PC-3 (cell line): ENCODE data around the gene TFF3. TPM values are rescaled to one million over a fixed set of nuclear protein-coding genes. Genes with fewer than 3 reads are reported as not detected.

Source experiments
- ATAC-seq: fragments of 200-7000 bp; cut with Tn5 transposase; 2 replicates; pipeline ENCODE4 v1.9.1; 2020; ENCODE audit warnings: mild to moderate bottlenecking, moderate library complexity
- BruUV-seq: library from RNA; stranded (reverse); fragments of 400-500 nt; replicated peaks from 2 replicates; lab custom pipeline; 2021; lab: Mats Ljungman, UMichigan
- CTCF ChIA-PET: fragments of 300-600 bp; sonication (Branson Sonifier 250); formaldehyde crosslinking; loops from one replicate; lab custom pipeline; 2022; ENCODE audit warnings: antibody characterized with exemption; lab: Charles Lee
- POLR2A ChIA-PET: fragments of 300-600 bp; sonication (Branson Sonifier 250); formaldehyde crosslinking; loops from one replicate; lab custom pipeline; 2022; ENCODE audit warnings: antibody characterized with exemption; ENCODE audit not compliant: unreplicated experiment; lab: Charles Lee
- DNase-seq: peaks from one replicate; pipeline ENCODE4 v3.0.0-alpha.2; 2015
- H2AFZ ChIP-seq: fragments of 300-600 bp; sonication (generic); 2 replicates; pipeline ENCODE4 v1.6.0; 2016; ENCODE audit warnings: antibody characterized with exemption, low read length
- H3F3A ChIP-seq: fragments of 300-600 bp; sonication (generic); one replicate; pipeline ENCODE4 v1.6.0; 2017; ENCODE audit warnings: antibody characterized with exemption, low read length, control low read depth, mild to moderate bottlenecking; ENCODE audit not compliant: unreplicated experiment
- H3K27ac ChIP-seq: fragments of 300-600 bp; sonication (generic); 2 replicates; pipeline ENCODE4 v1.5.1; 2016; ENCODE audit warnings: mild to moderate bottlenecking, low read length
- H3K27me3 ChIP-seq: fragments of 300-600 bp; sonication (generic); 2 replicates; pipeline ENCODE4 v1.6.1; 2016; ENCODE audit warnings: low read length, mixed read lengths
- H3K36me3 ChIP-seq: fragments of 300-600 bp; sonication (generic); 2 replicates; pipeline ENCODE4 v1.6.1; 2016; ENCODE audit warnings: low read depth, mixed run types, low read length, mixed read lengths
- H3K4me1 ChIP-seq: fragments of 300-600 bp; sonication (generic); 2 replicates; pipeline ENCODE4 v1.5.1; 2016; ENCODE audit warnings: low read length; ENCODE audit not compliant: insufficient read depth
- H3K4me2 ChIP-seq: fragments of 300-600 bp; sonication (generic); 2 replicates; pipeline ENCODE4 v1.6.0; 2016; ENCODE audit warnings: low read length
- H3K4me3 ChIP-seq: fragments of 300-600 bp; sonication (generic); 2 replicates; pipeline ENCODE4 v1.5.1; 2016; ENCODE audit warnings: mild to moderate bottlenecking, low read length, mixed read lengths
- H3K79me2 ChIP-seq: fragments of 300-600 bp; sonication (generic); 2 replicates; pipeline ENCODE4 v1.6.1; 2017; ENCODE audit warnings: low read length, mixed read lengths
- H3K9ac ChIP-seq: fragments of 300-600 bp; sonication (generic); 2 replicates; pipeline ENCODE4 v1.6.0; 2016; ENCODE audit warnings: mild to moderate bottlenecking, low read length
- H3K9me2 ChIP-seq: fragments of 300-600 bp; sonication (generic); replicated peaks from 2 replicates; pipeline ENCODE4 v1.6.1; 2016; ENCODE audit warnings: mixed run types, low read length, mixed read lengths
- H3K9me3 ChIP-seq: fragments of 300-600 bp; sonication (generic); 2 replicates; pipeline ENCODE4 v1.6.1; 2016; ENCODE audit warnings: low read length, mixed read lengths
- H4K20me1 ChIP-seq: fragments of 300-600 bp; sonication (generic); 2 replicates; pipeline ENCODE4 v1.6.1; 2016; ENCODE audit warnings: low read length, mixed read lengths
- CTCF ChIP-seq: fragments of 300-600 bp; sonication (generic); conservative IDR thresholded peaks from 2 replicates; pipeline ENCODE4 v1.5.1; 2017; ENCODE audit warnings: antibody characterized with exemption, low read depth, mild to moderate bottlenecking, low read length
- EZH2 ChIP-seq: fragments of 300-600 bp; sonication (generic); IDR thresholded peaks from one replicate; pipeline ENCODE4 v1.6.1; 2017; ENCODE audit warnings: antibody characterized with exemption, mild to moderate bottlenecking, low read length; ENCODE audit not compliant: unreplicated experiment
- EZH2phosphoT487 ChIP-seq: fragments of 300-600 bp; sonication (generic); IDR thresholded peaks from 2 replicates; pipeline ENCODE4 v1.6.1; 2018; ENCODE audit warnings: mild to moderate bottlenecking, antibody characterized with exemption, low read length, borderline replicate concordance
- intact Hi-C: fragments of 100-400 bp; cut with micrococcal nuclease; formaldehyde crosslinking; loops from 2 replicates; pipeline ENCODE4 v1.9.0; 2023
- total RNA-seq: library from RNA; depleted of rRNA; stranded (reverse); fragments of >200 nt; gene quantifications from 2 replicates; pipeline ENCODE4 v1.2.3, GENCODE V29; 2014

Gene TFF3
- total RNA-seq, 1 experiment from 2014 or later, result 2.8 TPM

- ChIA-PET POLR2A (interaction anchor here (0.7 to 1.4 kb wide), 3 partner anchors 13 to 17 kb away, joined by 4 to 7 read pairs (median 5); partner anchors contain the start of gene TFF1), CTCF (interaction anchor here (1.0 kb wide), 2 partner anchors 12 to 31 kb away, joined by 4 to 5 read pairs; no protein-coding TSS in a partner anchor)
- Histone ChIP-seq H4K20me1 (no peaks in the 10 kb centered on the region), H3K4me2 (peak overlapping the region; percentile 34), H3K27me3 (no peaks in the 10 kb centered on the region), H2AFZ (no peak overlapping the region), H3K79me2 (no peaks in the 10 kb centered on the region), H3K9me2 (no peaks in the 10 kb centered on the region), H3K36me3 (no peaks in the 10 kb centered on the region), H3K4me3 (no peak overlapping the region), H3K4me1 (peaks cover 25% of the 10 kb centered on the region), H3K27ac (peak overlapping the region; percentile 87), H3K9ac (peak overlapping the region; percentile 68), H3K9me3 (0 out of 2 replicates have a peak, but pooled peaks cover 9% of the 10 kb centered on the region), H3F3A (no peaks in the 10 kb centered on the region)
- no peak for DNase-seq
- ATAC-seq, result no peak
- TSS peak; percentile 76 for BruUV-seq
- TF ChIP-seq EZH2 (no peak), CTCF (no peak), EZH2phosphoT487 (no peak)
- intact Hi-C loops, result no loop called here
Observed at GRCh38 chr21:42350318-42350910, 35.2 kb upstream of the TFF3 start.

- BruUV-seq, result no TSS peak
- H3K9me3 ChIP-seq, result 0 out of 2 replicates have a peak, but pooled peaks cover 4% of the 10 kb centered on the region
Observed at GRCh38 chr21:42349420-42350317, 34.5 kb upstream of the TFF3 start.

More at GRCh38 chr21:42349420-42350317, 34.5 kb upstream of the TFF3 start:
- no peaks in the 10 kb centered on the region for H3K27me3 ChIP-seq
- H3K36me3 ChIP-seq, result no peaks in the 10 kb centered on the region
- intact Hi-C loops, result no loop called here
- H2AFZ ChIP-seq, result no peak overlapping the region
- POLR2A ChIA-PET, result no interaction called here
- H3K4me3 ChIP-seq, result no peak overlapping the region
- peak overlapping the region; percentile 68 for H3K9ac ChIP-seq
- ATAC-seq (no peak), DNase-seq (no peak)
- H3K4me1 ChIP-seq, result peaks cover 25% of the 10 kb centered on the region
- H3K27ac ChIP-seq, result peak overlapping the region; percentile 87; the same call in 1 of the 2 replicates
- H3K9me2 ChIP-seq, result no peaks in the 10 kb centered on the region
- CTCF ChIA-PET, result interaction anchor here (1.2 kb wide), 1 partner anchor 12 kb away, joined by 5 read pairs; no protein-coding TSS in a partner anchor
- H3K4me2 ChIP-seq, result no peak overlapping the region
- H3K79me2 ChIP-seq, result no peaks in the 10 kb centered on the region
- H4K20me1 ChIP-seq, result no peaks in the 10 kb centered on the region
- TF ChIP-seq EZH2 (no peak), CTCF (no peak), EZH2phosphoT487 (no peak)
- H3F3A ChIP-seq, result no peaks in the 10 kb centered on the region
